Dermis microvascular lymphatic vessel endothelial cell (primary cell): ENCODE data around the gene DUOXA1. TPM values are rescaled to one million over a fixed set of nuclear protein-coding genes. Genes with fewer than 3 reads are reported as not detected.
A peak's percentile ranks its signal among the peaks of the same experiment; 100 is the strongest.
"Not testable (repeated sequence)": the region's sequence is repeated elsewhere in the genome, so short reads cannot be mapped to it uniquely, and the experiment has no call there.

Experiments
- DNase-seq, 2 donors: peaks; one replicate each; pipeline versions ENCODE4 v3.0.0 to v3.0.0-alpha.2; 2010; ENCODE audit warnings: low read depth in 2 of 2
- total RNA-seq: library from RNA; depleted of rRNA; stranded (reverse); fragments of >200 nt; gene quantifications from 2 replicates; pipeline ENCODE4 v1.2.1, GENCODE V29; 2014

DUOXA1 gene
- total RNA-seq, 1 donor from 2014 or later = not detected

- no peak for DNase-seq
These were observed 36.7 kb downstream of the DUOXA1 start for GRCh38 chr15:45093013-45093412.

- DNase-seq = no peak
These were observed 38.1 kb downstream of the DUOXA1 start for GRCh38 chr15:45091576-45091975.

GRCh38 chr15:45091161-45091560 lies 38.5 kb downstream of the DUOXA1 start:
- no peak for DNase-seq

- no peak for DNase-seq
These were observed 39.8 kb downstream of the DUOXA1 start for GRCh38 chr15:45089712-45090373.

- no peak for DNase-seq
These were observed 40.6 kb downstream of the DUOXA1 start for GRCh38 chr15:45088801-45089711.

GRCh38 chr15:45087513-45087912 lies 42.2 kb downstream of the DUOXA1 start:
- DNase-seq = no peak

GRCh38 chr15:45084163-45084562 lies 45.5 kb downstream of the DUOXA1 start:
- DNase-seq = no peak

GRCh38 chr15:45083223-45083622 lies 46.5 kb downstream of the DUOXA1 start:
- DNase-seq = no peak

GRCh38 chr15:45082412-45082811 lies 47.3 kb downstream of the DUOXA1 start:
- not testable (repeated sequence) for DNase-seq

GRCh38 chr15:45080593-45080992 lies 49.1 kb downstream of the DUOXA1 start:
- DNase-seq = not testable (repeated sequence)

- DNase-seq = not testable (repeated sequence)
These were observed 49.9 kb downstream of the DUOXA1 start for GRCh38 chr15:45079628-45080246.

- DNase-seq = not testable (repeated sequence)
These were observed 50.5 kb downstream of the DUOXA1 start for GRCh38 chr15:45079201-45079600.

GRCh38 chr15:45077391-45077790 lies 52.3 kb downstream of the DUOXA1 start:
- DNase-seq = peak; percentile 10 to 23

- not testable (repeated sequence) for DNase-seq
These were observed 54.0 kb downstream of the DUOXA1 start for GRCh38 chr15:45075440-45076320.

GRCh38 chr15:45073602-45074001 lies 56.1 kb downstream of the DUOXA1 start:
- not testable (repeated sequence) for DNase-seq

GRCh38 chr15:45069942-45070360 lies 59.7 kb downstream of the DUOXA1 start:
- peak in 1 of 2 donors; percentile 12 for DNase-seq

Other genes starting within 250 kb of the DUOXA1 start
- gene TERB2, start 173.2 kb downstream of the DUOXA1 start, total RNA-seq = not detected in 2 replicates
- 2.5 and 5.0 TPM in 2 replicates for gene SORD, start 106.7 kb downstream of the DUOXA1 start, total RNA-seq
- not detected in 2 replicates for gene DUOX2, start 15.7 kb downstream of the DUOXA1 start, total RNA-seq
- not detected in 2 replicates for gene DUOXA2, start 15.6 kb downstream of the DUOXA1 start, total RNA-seq
- gene DUOX1, start 115 bp upstream of the DUOXA1 start, total RNA-seq = not detected in 2 replicates
- 3.1 and 5.1 TPM in 2 replicates for gene SHF, start 58.1 kb upstream of the DUOXA1 start, total RNA-seq
- not detected in 2 replicates for gene SLC28A2, start 122.4 kb upstream of the DUOXA1 start, total RNA-seq
- 0.26 and 0.38 TPM in 2 replicates for gene GATM, start 248.7 kb upstream of the DUOXA1 start, total RNA-seq